ENCODE results near the gene LAMB4. TPM values are rescaled to one million over a fixed set of nuclear protein-coding genes. Genes with fewer than 3 reads are reported as not detected.

The LAMB4 gene, protein sequence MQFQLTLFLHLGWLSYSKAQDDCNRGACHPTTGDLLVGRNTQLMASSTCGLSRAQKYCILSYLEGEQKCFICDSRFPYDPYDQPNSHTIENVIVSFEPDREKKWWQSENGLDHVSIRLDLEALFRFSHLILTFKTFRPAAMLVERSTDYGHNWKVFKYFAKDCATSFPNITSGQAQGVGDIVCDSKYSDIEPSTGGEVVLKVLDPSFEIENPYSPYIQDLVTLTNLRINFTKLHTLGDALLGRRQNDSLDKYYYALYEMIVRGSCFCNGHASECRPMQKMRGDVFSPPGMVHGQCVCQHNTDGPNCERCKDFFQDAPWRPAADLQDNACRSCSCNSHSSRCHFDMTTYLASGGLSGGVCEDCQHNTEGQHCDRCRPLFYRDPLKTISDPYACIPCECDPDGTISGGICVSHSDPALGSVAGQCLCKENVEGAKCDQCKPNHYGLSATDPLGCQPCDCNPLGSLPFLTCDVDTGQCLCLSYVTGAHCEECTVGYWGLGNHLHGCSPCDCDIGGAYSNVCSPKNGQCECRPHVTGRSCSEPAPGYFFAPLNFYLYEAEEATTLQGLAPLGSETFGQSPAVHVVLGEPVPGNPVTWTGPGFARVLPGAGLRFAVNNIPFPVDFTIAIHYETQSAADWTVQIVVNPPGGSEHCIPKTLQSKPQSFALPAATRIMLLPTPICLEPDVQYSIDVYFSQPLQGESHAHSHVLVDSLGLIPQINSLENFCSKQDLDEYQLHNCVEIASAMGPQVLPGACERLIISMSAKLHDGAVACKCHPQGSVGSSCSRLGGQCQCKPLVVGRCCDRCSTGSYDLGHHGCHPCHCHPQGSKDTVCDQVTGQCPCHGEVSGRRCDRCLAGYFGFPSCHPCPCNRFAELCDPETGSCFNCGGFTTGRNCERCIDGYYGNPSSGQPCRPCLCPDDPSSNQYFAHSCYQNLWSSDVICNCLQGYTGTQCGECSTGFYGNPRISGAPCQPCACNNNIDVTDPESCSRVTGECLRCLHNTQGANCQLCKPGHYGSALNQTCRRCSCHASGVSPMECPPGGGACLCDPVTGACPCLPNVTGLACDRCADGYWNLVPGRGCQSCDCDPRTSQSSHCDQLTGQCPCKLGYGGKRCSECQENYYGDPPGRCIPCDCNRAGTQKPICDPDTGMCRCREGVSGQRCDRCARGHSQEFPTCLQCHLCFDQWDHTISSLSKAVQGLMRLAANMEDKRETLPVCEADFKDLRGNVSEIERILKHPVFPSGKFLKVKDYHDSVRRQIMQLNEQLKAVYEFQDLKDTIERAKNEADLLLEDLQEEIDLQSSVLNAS (N-terminal part only)
- not detected for total RNA-seq

DNA sequence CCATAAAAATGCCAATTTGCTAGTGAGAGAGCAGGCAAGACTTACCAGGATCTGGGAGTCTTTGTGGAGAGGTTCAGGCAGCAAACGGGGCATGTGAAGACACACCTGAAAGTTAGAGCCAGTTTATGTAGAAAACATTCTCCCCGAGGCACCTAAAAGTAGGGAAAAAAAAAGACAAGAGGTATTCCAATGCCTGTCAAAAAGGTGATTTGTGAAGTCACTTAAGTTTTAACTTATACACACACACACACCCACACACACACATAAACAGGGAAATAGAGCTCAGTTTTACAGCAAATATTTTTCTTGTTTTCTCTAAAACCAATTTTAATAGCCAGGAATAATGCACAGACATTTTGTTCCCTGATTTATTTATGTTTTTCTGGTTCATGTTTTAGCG, at the start of gene LAMB4:
Gene LAMB4, minus strand, starts transcription at position 101 of the 400 bp plus-strand sequence. CDS start 7,197 bp downstream, outside the sequence.
- Mint-ChIP-seq H3K27ac (no peak within 1 kb of the TSS), H3K27me3 (ENCODE audit: low read depth) (peaks cover 6% of the 10 kb centered on the region), H3K4me3 (no peak within 1 kb of the TSS), H3K4me1 (ENCODE audit: low read depth) (peaks cover 6% of the 10 kb centered on the region), H3K36me3 (ENCODE audit: insufficient read depth in 2 of 2) (no peaks in the 10 kb centered on the region), H3K9me3 (no peaks in the 10 kb centered on the region)
- ATAC-seq (replicated peaks in 1 of 2) (no peak), DNase-seq (no peak)

DNA sequence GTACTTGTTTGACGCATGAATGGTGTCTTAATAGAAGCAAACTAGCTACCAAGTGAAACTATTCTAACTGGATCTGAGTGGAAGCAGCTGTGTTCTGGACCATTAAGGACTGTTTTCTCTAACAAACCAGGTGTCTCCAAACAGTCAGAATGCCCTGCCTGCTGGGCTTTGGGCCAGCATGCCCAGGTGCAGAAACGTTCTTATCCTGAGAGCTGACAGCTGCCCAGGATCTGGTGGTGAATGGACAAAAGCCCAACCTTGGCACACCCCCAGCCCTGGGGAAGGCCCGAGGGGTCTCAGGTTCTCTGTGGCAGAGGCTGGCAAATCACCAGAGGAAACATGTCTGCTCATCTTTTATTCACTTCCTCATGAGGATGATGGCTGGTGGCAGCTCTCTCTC, 48.2 kb upstream of the LAMB4 start:
- no peak overlapping the region for H3K4me3 Mint-ChIP-seq
- no peaks in the 10 kb centered on the region for H3K4me1 Mint-ChIP-seq (ENCODE audit: low read depth)
- no peaks in the 10 kb centered on the region for H3K9me3 Mint-ChIP-seq
- H3K36me3 Mint-ChIP-seq (ENCODE audit: insufficient read depth in 2 of 2) = no peaks in the 10 kb centered on the region
- no peak for ATAC-seq (replicated peaks in 1 of 2)
- H3K27ac Mint-ChIP-seq = no peak overlapping the region
- H3K27me3 Mint-ChIP-seq (ENCODE audit: low read depth) = no peaks in the 10 kb centered on the region
- DNase-seq = no peak

DNA sequence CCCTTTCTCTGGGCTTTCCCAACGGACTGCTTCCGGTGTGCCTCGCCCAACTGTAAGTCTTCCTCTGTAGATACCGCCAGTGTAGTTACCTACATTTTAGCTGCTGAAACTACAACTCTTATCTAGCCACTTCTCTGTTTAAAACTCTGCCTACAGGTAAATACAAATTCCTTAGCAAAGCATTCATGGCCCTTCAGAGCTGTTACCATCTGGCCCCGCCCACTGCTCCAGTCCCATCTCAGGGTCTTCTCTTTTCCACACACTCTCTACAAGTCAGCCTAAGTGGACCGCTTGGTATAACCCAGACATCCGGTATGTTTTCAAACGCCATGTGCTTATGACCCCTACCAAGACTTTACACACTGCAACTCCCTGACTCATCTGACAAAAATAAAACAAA, 41.0 kb upstream of the LAMB4 start:
- ATAC-seq (replicated peaks in 1 of 2) = no peak
- DNase-seq = no peak
- H3K36me3 Mint-ChIP-seq (ENCODE audit: insufficient read depth in 2 of 2) = no peaks in the 10 kb centered on the region
- no peak overlapping the region for H3K27ac Mint-ChIP-seq
- no peak overlapping the region for H3K4me3 Mint-ChIP-seq
- no peaks in the 10 kb centered on the region for H3K27me3 Mint-ChIP-seq (ENCODE audit: low read depth)
- no peaks in the 10 kb centered on the region for H3K9me3 Mint-ChIP-seq
- no peaks in the 10 kb centered on the region for H3K4me1 Mint-ChIP-seq (ENCODE audit: low read depth)

DNA sequence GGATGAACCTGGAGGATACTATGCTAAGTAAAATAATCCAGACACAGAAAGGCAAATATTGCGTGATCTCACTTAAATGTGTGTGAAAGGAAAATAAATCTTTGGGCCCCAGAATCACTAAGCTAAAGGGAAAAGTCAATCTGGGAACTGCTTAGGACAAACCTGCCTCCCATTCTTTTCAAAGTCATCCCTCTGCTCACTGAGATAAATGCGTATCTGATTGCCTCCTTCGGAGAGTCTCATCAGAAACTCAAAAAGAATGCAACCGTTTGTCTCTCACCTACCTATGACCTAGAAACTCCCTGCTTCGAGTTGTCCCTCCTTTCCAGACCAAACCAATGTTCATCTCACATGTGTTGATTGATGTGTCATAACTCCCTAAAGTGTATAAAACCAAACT, 40.1 kb upstream of the LAMB4 start:
- Mint-ChIP-seq H3K4me3 (no peak overlapping the region), H3K9me3 (no peaks in the 10 kb centered on the region), H3K27ac (no peak overlapping the region), H3K36me3 (ENCODE audit: insufficient read depth in 2 of 2) (no peaks in the 10 kb centered on the region), H3K4me1 (ENCODE audit: low read depth) (no peaks in the 10 kb centered on the region), H3K27me3 (ENCODE audit: low read depth) (no peaks in the 10 kb centered on the region)
- ATAC-seq (replicated peaks in 1 of 2) (no peak), DNase-seq (no peak)

DNA sequence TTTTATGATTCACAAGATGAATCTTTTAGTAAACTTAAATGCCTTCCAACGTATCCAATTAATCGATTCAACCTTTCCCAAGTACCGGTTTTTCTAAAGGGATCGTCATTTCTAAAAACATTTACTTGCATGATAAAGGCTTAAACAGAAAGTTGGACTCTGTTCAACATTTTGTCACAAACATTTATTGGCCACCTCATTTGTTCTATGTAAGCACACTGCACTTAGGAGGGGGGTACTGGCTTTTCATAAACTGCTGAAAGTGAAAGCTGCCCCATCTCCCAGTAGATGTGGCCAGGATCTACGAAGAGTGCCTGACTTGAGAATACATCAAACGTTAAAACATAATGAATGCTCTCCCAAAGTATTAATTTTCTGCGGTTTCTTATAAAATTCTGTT, 37.3 kb upstream of the LAMB4 start:
- Mint-ChIP-seq H3K4me3 (no peak overlapping the region), H3K27me3 (ENCODE audit: low read depth) (no peaks in the 10 kb centered on the region), H3K36me3 (ENCODE audit: insufficient read depth in 2 of 2) (no peaks in the 10 kb centered on the region), H3K27ac (no peak overlapping the region), H3K4me1 (ENCODE audit: low read depth) (no peaks in the 10 kb centered on the region), H3K9me3 (no peaks in the 10 kb centered on the region)
- DNase-seq = no peak
- no peak for ATAC-seq (replicated peaks in 1 of 2)

DNA sequence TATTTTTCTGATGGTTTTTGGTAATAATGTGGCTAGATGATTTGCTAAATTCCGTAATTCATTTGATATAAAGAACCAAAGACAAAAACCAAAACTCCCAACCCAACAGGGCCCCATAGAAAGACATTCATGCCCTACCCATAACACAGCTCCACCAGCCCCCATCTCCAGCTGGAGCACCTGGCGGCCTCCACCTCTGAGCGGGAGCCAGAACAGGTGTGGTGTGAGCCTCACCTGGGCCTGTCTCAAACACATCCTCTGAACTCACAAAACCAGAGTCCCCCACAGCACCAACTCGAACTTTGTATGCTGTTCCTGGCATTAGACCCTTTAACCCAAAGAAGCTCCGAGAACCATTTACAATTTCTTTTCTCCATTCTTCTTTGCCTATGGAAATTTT, 36.5 kb upstream of the LAMB4 start:
- Mint-ChIP-seq H3K4me3 (no peak overlapping the region), H3K27ac (no peak overlapping the region), H3K27me3 (ENCODE audit: low read depth) (no peaks in the 10 kb centered on the region), H3K9me3 (no peaks in the 10 kb centered on the region), H3K36me3 (ENCODE audit: insufficient read depth in 2 of 2) (no peaks in the 10 kb centered on the region), H3K4me1 (ENCODE audit: low read depth) (no peaks in the 10 kb centered on the region)
- ATAC-seq (replicated peaks in 1 of 2) (no peak), DNase-seq (no peak)

DNA sequence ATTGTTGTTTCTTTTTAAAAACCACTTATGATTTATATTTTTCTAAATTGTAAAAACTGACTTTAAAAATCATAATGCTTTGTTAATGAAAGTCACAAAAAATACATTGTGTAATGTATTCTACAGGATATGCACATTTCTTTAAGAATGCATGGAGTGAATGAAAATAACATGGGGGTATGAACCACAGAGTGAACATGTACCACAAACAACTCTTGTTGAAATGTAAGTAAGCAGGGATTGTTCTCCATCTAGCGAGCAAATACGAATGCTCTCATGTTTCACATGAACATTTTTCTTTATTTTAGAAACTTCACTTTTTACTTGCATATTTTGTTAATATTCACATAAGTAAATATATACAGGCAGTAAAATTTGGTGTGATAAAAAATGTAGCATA, 35.6 kb upstream of the LAMB4 start:
- Mint-ChIP-seq H3K9me3 (no peaks in the 10 kb centered on the region), H3K36me3 (ENCODE audit: insufficient read depth in 2 of 2) (no peaks in the 10 kb centered on the region), H3K27ac (no peak overlapping the region), H3K27me3 (ENCODE audit: low read depth) (no peaks in the 10 kb centered on the region), H3K4me1 (ENCODE audit: low read depth) (no peaks in the 10 kb centered on the region), H3K4me3 (no peak overlapping the region)
- ATAC-seq (replicated peaks in 1 of 2) = no peak
- DNase-seq = no peak

DNA sequence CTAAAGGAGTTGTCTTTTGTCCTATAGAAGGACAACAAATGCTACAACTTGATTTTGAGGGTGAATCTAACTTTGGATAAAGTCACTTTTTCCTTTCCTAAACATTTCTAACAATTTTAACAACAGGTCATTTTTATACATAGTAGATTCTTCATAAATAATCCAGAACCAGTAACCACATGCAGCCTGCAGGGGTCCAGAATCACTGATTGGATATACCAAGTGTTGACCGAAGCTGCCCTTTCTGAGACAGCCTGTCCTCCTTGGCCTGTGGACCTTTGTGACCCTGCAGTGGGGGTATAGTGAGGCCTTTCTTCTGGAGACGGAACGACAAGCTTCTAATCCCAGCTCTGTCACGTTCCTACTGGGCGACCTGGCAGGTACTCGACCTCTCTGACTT, 34.8 kb upstream of the LAMB4 start:
- ATAC-seq (replicated peaks in 1 of 2) = no peak
- Mint-ChIP-seq H3K4me1 (ENCODE audit: low read depth) (no peaks in the 10 kb centered on the region), H3K36me3 (ENCODE audit: insufficient read depth in 2 of 2) (no peaks in the 10 kb centered on the region), H3K27ac (no peak overlapping the region), H3K27me3 (ENCODE audit: low read depth) (peaks cover 4% of the 10 kb centered on the region), H3K9me3 (no peaks in the 10 kb centered on the region), H3K4me3 (no peak overlapping the region)
- no peak for DNase-seq

DNA sequence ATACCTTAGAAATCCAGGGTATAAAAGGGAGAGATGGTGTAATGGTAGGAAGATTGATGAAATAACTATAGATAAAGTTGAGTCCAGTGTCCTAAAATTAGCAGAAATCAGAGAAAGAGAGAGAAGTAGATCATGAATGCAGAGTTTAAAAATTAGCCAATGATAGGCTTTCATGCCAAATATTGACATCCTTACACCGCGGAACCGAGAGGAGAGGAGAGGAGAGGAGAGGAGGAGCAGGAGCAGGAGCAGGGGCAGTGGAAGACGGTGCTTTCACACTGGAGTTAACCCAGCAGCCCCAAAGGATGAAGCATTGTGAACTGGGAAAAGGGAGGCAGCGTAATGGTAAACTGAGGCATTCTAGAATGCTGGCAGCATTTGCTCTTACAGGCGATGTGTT, 34.2 kb upstream of the LAMB4 start:
- H3K9me3 Mint-ChIP-seq = no peaks in the 10 kb centered on the region
- DNase-seq (no peak), ATAC-seq (replicated peaks in 1 of 2) (no peak)
- no peak overlapping the region for H3K4me3 Mint-ChIP-seq
- no peaks in the 10 kb centered on the region for H3K36me3 Mint-ChIP-seq (ENCODE audit: insufficient read depth in 2 of 2)
- H3K4me1 Mint-ChIP-seq (ENCODE audit: low read depth) = no peaks in the 10 kb centered on the region
- no peak overlapping the region for H3K27ac Mint-ChIP-seq
- H3K27me3 Mint-ChIP-seq (ENCODE audit: low read depth) = peaks cover 6% of the 10 kb centered on the region

DNA sequence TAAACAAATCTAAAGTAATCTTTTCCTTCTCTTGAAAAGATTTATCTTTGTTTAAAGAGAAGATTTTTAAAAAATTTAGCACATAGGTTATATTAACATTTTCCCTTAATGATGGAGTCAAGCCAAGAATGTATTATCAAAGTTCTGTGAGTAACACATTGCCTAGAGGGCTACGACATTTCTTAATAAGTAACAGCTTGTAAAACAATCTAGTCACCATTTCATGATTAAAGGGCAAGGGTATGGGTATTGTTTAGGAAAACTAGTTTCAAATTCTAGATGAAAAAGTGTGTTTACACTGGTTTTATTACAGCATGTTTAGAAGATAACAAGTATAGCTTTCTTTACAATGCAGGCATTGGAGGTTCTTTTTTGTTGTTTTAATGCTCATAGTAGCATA, 28.6 kb upstream of the LAMB4 start:
- no peak for ATAC-seq (replicated peaks in 1 of 2)
- no peak overlapping the region for H3K27ac Mint-ChIP-seq
- H3K27me3 Mint-ChIP-seq (ENCODE audit: low read depth) = peaks cover 6% of the 10 kb centered on the region
- no peak for DNase-seq
- H3K4me1 Mint-ChIP-seq (ENCODE audit: low read depth) = peaks cover 7% of the 10 kb centered on the region
- no peaks in the 10 kb centered on the region for H3K9me3 Mint-ChIP-seq
- H3K36me3 Mint-ChIP-seq (ENCODE audit: insufficient read depth in 2 of 2) = no peaks in the 10 kb centered on the region
- H3K4me3 Mint-ChIP-seq = no peak overlapping the region

DNA sequence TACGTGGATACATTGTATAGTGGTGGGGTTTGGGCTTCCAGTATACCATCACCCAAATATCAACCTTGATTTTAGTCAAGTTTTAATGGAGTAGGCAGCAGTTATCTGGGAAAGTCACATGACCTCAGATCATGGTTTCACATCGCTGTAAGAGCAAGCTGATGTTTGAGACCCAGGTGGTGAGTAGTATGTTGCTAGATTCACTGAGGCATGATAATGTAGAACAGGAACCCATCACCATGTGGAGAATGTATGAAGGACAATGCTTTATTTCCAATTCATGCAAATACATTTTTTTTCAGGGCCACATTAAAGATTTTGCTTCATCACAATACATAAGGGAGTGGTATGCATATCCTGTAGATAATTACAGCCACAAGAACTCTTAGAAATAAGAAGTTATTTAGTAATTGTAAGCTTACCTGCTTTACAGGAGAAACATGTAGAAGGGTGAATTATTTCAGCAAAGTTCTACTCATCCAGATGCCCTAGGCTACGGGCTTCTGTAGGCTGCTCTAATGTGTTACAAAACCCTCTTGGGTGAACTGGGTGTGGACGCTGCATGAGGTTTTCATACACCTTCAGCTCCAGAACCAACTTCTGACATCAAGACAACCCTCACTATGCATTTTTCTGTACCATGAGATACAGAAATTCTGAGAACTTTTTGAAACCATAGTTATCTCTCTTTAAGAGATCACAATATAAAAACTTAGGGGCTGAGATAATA, 27.6 kb upstream of the LAMB4 start:
- Mint-ChIP-seq H3K27ac (no peak overlapping the region), H3K36me3 (ENCODE audit: insufficient read depth in 2 of 2) (no peaks in the 10 kb centered on the region), H3K4me1 (ENCODE audit: low read depth) (peaks cover 7% of the 10 kb centered on the region), H3K9me3 (no peaks in the 10 kb centered on the region), H3K4me3 (no peak overlapping the region), H3K27me3 (ENCODE audit: low read depth) (peaks cover 6% of the 10 kb centered on the region)
- DNase-seq (no peak), ATAC-seq (replicated peaks in 1 of 2) (no peak)

DNA sequence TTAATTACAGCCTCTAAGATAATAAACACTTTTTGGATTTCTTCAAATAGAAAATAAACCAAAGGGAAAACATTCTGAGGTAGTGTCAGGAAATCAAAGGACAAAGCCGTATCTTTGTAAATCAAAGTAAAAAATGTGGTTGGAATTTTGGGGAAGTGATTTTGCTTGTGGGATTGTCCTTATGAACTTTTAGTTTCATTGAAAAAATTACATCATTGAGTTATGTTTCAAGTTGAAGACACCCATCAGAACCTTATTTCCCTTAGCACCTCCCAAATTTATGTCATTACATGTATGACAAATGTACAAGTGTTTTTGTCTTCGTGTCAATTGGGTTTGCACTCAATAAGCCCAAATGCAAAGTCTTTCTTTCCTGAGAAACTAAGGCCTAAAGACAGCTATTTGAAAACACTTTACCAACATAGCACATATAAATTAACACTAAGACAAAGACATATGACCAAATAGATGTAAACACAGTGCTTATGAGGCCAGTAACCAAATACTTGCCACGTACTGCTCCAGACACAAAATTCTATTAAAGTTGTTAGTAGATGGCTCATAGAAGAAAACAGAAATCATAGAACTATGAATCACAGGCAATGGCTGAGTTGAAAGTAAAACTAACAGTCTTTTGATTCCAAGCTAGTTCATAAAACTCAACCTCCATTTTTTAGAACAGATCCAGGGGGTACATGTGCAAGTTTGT, 26.9 kb upstream of the LAMB4 start:
- Mint-ChIP-seq H3K36me3 (ENCODE audit: insufficient read depth in 2 of 2) (no peaks in the 10 kb centered on the region), H3K27me3 (ENCODE audit: low read depth) (peaks cover 6% of the 10 kb centered on the region), H3K4me3 (no peak overlapping the region), H3K4me1 (ENCODE audit: low read depth) (peaks cover 7% of the 10 kb centered on the region), H3K9me3 (no peaks in the 10 kb centered on the region), H3K27ac (no peak overlapping the region)
- DNase-seq (no peak), ATAC-seq (replicated peaks in 1 of 2) (no peak)
